ENCODE data around the gene NPB.

Gene NPB

DNA sequence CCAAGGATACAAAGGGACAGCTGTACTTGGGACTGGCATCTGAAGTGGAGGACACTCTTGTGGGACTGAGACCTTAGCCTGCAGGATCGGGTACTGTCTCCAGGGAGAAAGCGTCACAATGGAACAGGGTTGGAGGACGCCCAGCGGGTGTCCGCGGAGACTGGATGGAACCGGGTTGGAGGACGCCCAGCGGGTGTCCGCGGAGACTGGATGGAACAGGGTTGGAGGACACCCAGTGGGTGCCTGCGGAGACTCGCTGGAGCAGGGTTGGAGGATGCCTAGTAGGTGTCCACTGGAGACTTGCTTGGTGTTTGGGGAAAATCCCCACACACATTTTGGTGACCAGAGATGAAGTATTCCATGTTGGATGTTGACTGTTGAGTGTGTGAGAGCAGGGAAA lies 45.2 kb downstream of the NPB start, which contains the start of gene MYADML2:
MYADML2 (minus strand) TSS at position 45 of the 400 bp plus-strand sequence. CDS start 5,492 bp downstream, outside the sequence.
- DNase-seq, result no peak

- DNase-seq, result no peak
Observed at GRCh38 chr17:81948635-81949378, 46.8 kb downstream of the NPB start.

GRCh38 chr17:81950501-81950900 lies 48.5 kb downstream of the NPB start:
- DNase-seq, result no peak

GRCh38 chr17:81951785-81952684 lies 50.0 kb downstream of the NPB start:
- DNase-seq, result no peak
